CD8-positive, alpha-beta memory T cell (primary cell): ENCODE data around the gene SULT2B1. TPM values are rescaled to one million over a fixed set of nuclear protein-coding genes. Genes with fewer than 3 reads are reported as not detected.

Source experiments
- CTCF ChIA-PET: fragments of 350-600 bp; sonication (Branson Sonifier 250); formaldehyde crosslinking; loops from one replicate; lab custom pipeline; 2021; ENCODE audit warnings: antibody characterized with exemption; lab: Charles Lee
- POLR2A ChIA-PET: fragments of 350-600 bp; sonication (Branson Sonifier 250); formaldehyde crosslinking; loops from one replicate; lab custom pipeline; 2021; ENCODE audit warnings: antibody characterized with exemption; lab: Charles Lee
- DNase-seq, 5 donors: peaks; one replicate each; pipeline versions ENCODE4 v3.0.0 to v3.0.0-alpha.2; 2020 to 2022; ENCODE audit warnings: mixed read lengths in 1 of 5
- H3K27ac ChIP-seq: one replicate; pipeline ENCODE4 v1.7.0; 2013; ENCODE audit warnings: low read depth, mild to moderate bottlenecking, low read length, moderate library complexity
- H3K27me3 ChIP-seq: 2 replicates; pipeline ENCODE4 v1.7.0; 2013; ENCODE audit warnings: low read length, mild to moderate bottlenecking; ENCODE audit not compliant: insufficient read depth, poor library complexity, severe bottlenecking
- H3K36me3 ChIP-seq: 2 replicates; pipeline ENCODE4 v1.7.0; 2013; ENCODE audit warnings: mild to moderate bottlenecking, low read length, moderate library complexity; ENCODE audit not compliant: insufficient read depth
- H3K4me1 ChIP-seq: 2 replicates; pipeline ENCODE4 v1.7.0; 2013; ENCODE audit warnings: mild to moderate bottlenecking, low read length, moderate library complexity; ENCODE audit not compliant: insufficient read depth
- H3K4me3 ChIP-seq: 2 replicates; pipeline ENCODE4 v1.7.0; 2013; ENCODE audit warnings: mild to moderate bottlenecking, low read length
- H3K9me3 ChIP-seq: 2 replicates; pipeline ENCODE4 v1.7.0; 2013; ENCODE audit warnings: mild to moderate bottlenecking, low read length
- H3K27ac Mint-ChIP-seq, 8 donors: one replicate each; pipeline ENCODE4 v1.8.0; 2020 to 2021; ENCODE audit warnings: mixed read lengths in 8 of 8, mild to moderate bottlenecking in 6 of 8, inconsistent platforms in 3 of 8, moderate library complexity in 3 of 8
- H3K27me3 Mint-ChIP-seq, 2 donors: one replicate each; pipeline ENCODE4 v1.8.0; 2020 to 2021; ENCODE audit warnings: mixed read lengths in 2 of 2, mild to moderate bottlenecking in 1 of 2, moderate library complexity in 1 of 2
- H3K36me3 Mint-ChIP-seq, 3 donors: one replicate each; pipeline ENCODE4 v1.8.0; 2020 to 2021; ENCODE audit warnings: mixed read lengths in 3 of 3, inconsistent platforms in 1 of 3, mild to moderate bottlenecking in 1 of 3
- H3K4me1 Mint-ChIP-seq, 3 donors: one replicate each; pipeline ENCODE4 v1.8.0; 2020 to 2021; ENCODE audit warnings: mixed read lengths in 3 of 3, inconsistent platforms in 1 of 3, mild to moderate bottlenecking in 1 of 3
- H3K4me3 Mint-ChIP-seq, 7 donors: one replicate each; pipeline ENCODE4 v1.8.0; 2020 to 2021; ENCODE audit warnings: mixed read lengths in 7 of 7, mild to moderate bottlenecking in 6 of 7, moderate library complexity in 4 of 7, inconsistent platforms in 2 of 7
- H3K9me3 Mint-ChIP-seq, 5 donors: one replicate each; pipeline ENCODE4 v1.8.0; 2020 to 2022; ENCODE audit warnings: mixed read lengths in 5 of 5, mild to moderate bottlenecking in 3 of 5, moderate library complexity in 2 of 5, inconsistent platforms in 1 of 5
- polyA plus RNA-seq: library from polyadenylated mRNA; unstranded; fragments of 300-500 nt; fragmentation: Illumina TruSeq; gene quantifications from one replicate; pipeline ENCODE4 v1.2.3, GENCODE V29; 2021
- total RNA-seq, 2 experiments: library from RNA; stranded (reverse); gene quantifications; one replicate each; pipeline ENCODE4 v1.2.3, GENCODE V29; 2021

SULT2B1 gene
- total and polyA plus RNA-seq, 3 experiments from 2014 or later = not detected

- ChIA-PET POLR2A (no interaction called here), CTCF (no interaction called here)
- Histone ChIP-seq H3K4me1 (no peaks in the 10 kb centered on the region), H3K27ac (no peak overlapping the region), H3K9me3 (no peaks in the 10 kb centered on the region), H3K4me3 (no peak overlapping the region), H3K36me3 (no peaks in the 10 kb centered on the region), H3K27me3 (no peaks in the 10 kb centered on the region)
- Mint-ChIP-seq H3K27me3 (peaks cover 4% of the 10 kb centered on the region in 2 donors), H3K36me3 (no peaks in the 10 kb centered on the region), H3K9me3 (no peaks in the 10 kb centered on the region), H3K4me3 (no peak overlapping the region), H3K27ac (no peak overlapping the region), H3K4me1 (no peaks in the 10 kb centered on the region)
- DNase-seq = no peak
Observed at GRCh38 chr19:48544856-48545750, 6.9 kb upstream of the SULT2B1 start.

- H3K4me3 Mint-ChIP-seq = no peak overlapping the region
- no peaks in the 10 kb centered on the region for H3K4me1 ChIP-seq
- H3K27ac Mint-ChIP-seq = no peak overlapping the region
- ChIA-PET CTCF (no interaction called here), POLR2A (no interaction called here)
- H3K36me3 Mint-ChIP-seq = no peaks in the 10 kb centered on the region
- no peak overlapping the region for H3K4me3 ChIP-seq
- no peak for DNase-seq
- H3K27me3 Mint-ChIP-seq = peaks cover 6 to 11% of the 10 kb centered on the region in 2 donors
- H3K36me3 ChIP-seq = no peaks in the 10 kb centered on the region
- no peaks in the 10 kb centered on the region for H3K27me3 ChIP-seq
- no peaks in the 10 kb centered on the region for H3K9me3 Mint-ChIP-seq
- no peak overlapping the region for H3K27ac ChIP-seq
- H3K4me1 Mint-ChIP-seq = no peaks in the 10 kb centered on the region
- no peaks in the 10 kb centered on the region for H3K9me3 ChIP-seq
Observed at GRCh38 chr19:48547722-48548121, 4.2 kb upstream of the SULT2B1 start.

GRCh38 chr19:48548253-48548911 is 3.6 kb upstream of the SULT2B1 start:
- ChIA-PET POLR2A (no interaction called here), CTCF (no interaction called here)
- H3K27me3 ChIP-seq = no peaks in the 10 kb centered on the region
- Mint-ChIP-seq H3K4me1 (no peaks in the 10 kb centered on the region), H3K4me3 (no peak overlapping the region), H3K27me3 (peaks cover 6 to 11% of the 10 kb centered on the region in 2 donors), H3K27ac (no peak overlapping the region), H3K9me3 (no peaks in the 10 kb centered on the region), H3K36me3 (no peaks in the 10 kb centered on the region)
- H3K4me3 ChIP-seq = no peak overlapping the region
- H3K27ac ChIP-seq = no peak overlapping the region
- no peaks in the 10 kb centered on the region for H3K36me3 ChIP-seq
- no peak for DNase-seq
- H3K4me1 ChIP-seq = no peaks in the 10 kb centered on the region
- no peaks in the 10 kb centered on the region for H3K9me3 ChIP-seq

- CTCF ChIA-PET = no interaction called here
- Mint-ChIP-seq H3K4me1 (no peaks in the 10 kb centered on the region), H3K36me3 (no peaks in the 10 kb centered on the region), H3K9me3 (no peaks in the 10 kb centered on the region), H3K27ac (no peak overlapping the region), H3K27me3 (peaks cover 6 to 11% of the 10 kb centered on the region in 2 donors), H3K4me3 (no peak overlapping the region)
- no peaks in the 10 kb centered on the region for H3K27me3 ChIP-seq
- H3K36me3 ChIP-seq = no peaks in the 10 kb centered on the region
- no peak overlapping the region for H3K4me3 ChIP-seq
- no peaks in the 10 kb centered on the region for H3K4me1 ChIP-seq
- no peaks in the 10 kb centered on the region for H3K9me3 ChIP-seq
- no peak overlapping the region for H3K27ac ChIP-seq
- no peak for DNase-seq
- POLR2A ChIA-PET = no interaction called here
Observed at GRCh38 chr19:48549380-48549779, 2.6 kb upstream of the SULT2B1 start.

- no peak for DNase-seq
- ChIA-PET POLR2A (no interaction called here), CTCF (no interaction called here)
- Histone ChIP-seq H3K36me3 (no peaks in the 10 kb centered on the region), H3K4me3 (no peak overlapping the region), H3K4me1 (no peaks in the 10 kb centered on the region), H3K27ac (no peak overlapping the region), H3K27me3 (no peaks in the 10 kb centered on the region), H3K9me3 (no peaks in the 10 kb centered on the region)
- Mint-ChIP-seq H3K4me3 (no peak overlapping the region), H3K36me3 (no peaks in the 10 kb centered on the region), H3K9me3 (no peaks in the 10 kb centered on the region), H3K27ac (no peak overlapping the region), H3K27me3 (peaks cover 14 to 16% of the 10 kb centered on the region in 2 donors), H3K4me1 (no peaks in the 10 kb centered on the region)
Observed at GRCh38 chr19:48552406-48553322, 692 bp downstream of the SULT2B1 start.

GRCh38 chr19:48553676-48554384 is 1.9 kb downstream of the SULT2B1 start:
- no peaks in the 10 kb centered on the region for H3K9me3 ChIP-seq
- peak in 1 of 5 donors; percentile 42 for DNase-seq
- no peaks in the 10 kb centered on the region for H3K9me3 Mint-ChIP-seq
- no peak overlapping the region for H3K27ac ChIP-seq
- POLR2A ChIA-PET = no interaction called here
- no peaks in the 10 kb centered on the region for H3K4me1 ChIP-seq
- H3K36me3 ChIP-seq = no peaks in the 10 kb centered on the region
- no peak overlapping the region for H3K4me3 Mint-ChIP-seq
- H3K4me3 ChIP-seq = no peak overlapping the region
- CTCF ChIA-PET = no interaction called here
- H3K36me3 Mint-ChIP-seq = no peaks in the 10 kb centered on the region
- no peaks in the 10 kb centered on the region for H3K27me3 ChIP-seq
- no peaks in the 10 kb centered on the region for H3K4me1 Mint-ChIP-seq
- peaks cover 17 to 22% of the 10 kb centered on the region in 2 donors for H3K27me3 Mint-ChIP-seq
- no peak overlapping the region for H3K27ac Mint-ChIP-seq

GRCh38 chr19:48554385-48555091 is 2.6 kb downstream of the SULT2B1 start:
- Mint-ChIP-seq H3K4me3 (no peak overlapping the region), H3K4me1 (no peaks in the 10 kb centered on the region), H3K27me3 (peaks cover 17 to 25% of the 10 kb centered on the region in 2 donors), H3K9me3 (no peaks in the 10 kb centered on the region), H3K36me3 (no peaks in the 10 kb centered on the region), H3K27ac (no peak overlapping the region)
- no peaks in the 10 kb centered on the region for H3K36me3 ChIP-seq
- H3K27ac ChIP-seq = no peak overlapping the region
- no peaks in the 10 kb centered on the region for H3K27me3 ChIP-seq
- CTCF ChIA-PET = no interaction called here
- H3K9me3 ChIP-seq = no peaks in the 10 kb centered on the region
- H3K4me3 ChIP-seq = no peak overlapping the region
- no peaks in the 10 kb centered on the region for H3K4me1 ChIP-seq
- DNase-seq = peak in 1 of 5 donors; percentile 9
- POLR2A ChIA-PET = no interaction called here
